NCI-H1092 (cell line): ENCODE results near the gene TESK1.
A peak's percentile ranks its signal among the peaks of the same experiment; 100 is the strongest.

Experiments used
- DNase-seq: peaks from one replicate; lab custom pipeline; 2025; lab: John Stamatoyannopoulos, UW

The TESK1 gene, protein sequence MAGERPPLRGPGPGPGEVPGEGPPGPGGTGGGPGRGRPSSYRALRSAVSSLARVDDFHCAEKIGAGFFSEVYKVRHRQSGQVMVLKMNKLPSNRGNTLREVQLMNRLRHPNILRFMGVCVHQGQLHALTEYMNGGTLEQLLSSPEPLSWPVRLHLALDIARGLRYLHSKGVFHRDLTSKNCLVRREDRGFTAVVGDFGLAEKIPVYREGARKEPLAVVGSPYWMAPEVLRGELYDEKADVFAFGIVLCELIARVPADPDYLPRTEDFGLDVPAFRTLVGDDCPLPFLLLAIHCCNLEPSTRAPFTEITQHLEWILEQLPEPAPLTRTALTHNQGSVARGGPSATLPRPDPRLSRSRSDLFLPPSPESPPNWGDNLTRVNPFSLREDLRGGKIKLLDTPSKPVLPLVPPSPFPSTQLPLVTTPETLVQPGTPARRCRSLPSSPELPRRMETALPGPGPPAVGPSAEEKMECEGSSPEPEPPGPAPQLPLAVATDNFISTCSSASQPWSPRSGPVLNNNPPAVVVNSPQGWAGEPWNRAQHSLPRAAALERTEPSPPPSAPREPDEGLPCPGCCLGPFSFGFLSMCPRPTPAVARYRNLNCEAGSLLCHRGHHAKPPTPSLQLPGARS

DNA sequence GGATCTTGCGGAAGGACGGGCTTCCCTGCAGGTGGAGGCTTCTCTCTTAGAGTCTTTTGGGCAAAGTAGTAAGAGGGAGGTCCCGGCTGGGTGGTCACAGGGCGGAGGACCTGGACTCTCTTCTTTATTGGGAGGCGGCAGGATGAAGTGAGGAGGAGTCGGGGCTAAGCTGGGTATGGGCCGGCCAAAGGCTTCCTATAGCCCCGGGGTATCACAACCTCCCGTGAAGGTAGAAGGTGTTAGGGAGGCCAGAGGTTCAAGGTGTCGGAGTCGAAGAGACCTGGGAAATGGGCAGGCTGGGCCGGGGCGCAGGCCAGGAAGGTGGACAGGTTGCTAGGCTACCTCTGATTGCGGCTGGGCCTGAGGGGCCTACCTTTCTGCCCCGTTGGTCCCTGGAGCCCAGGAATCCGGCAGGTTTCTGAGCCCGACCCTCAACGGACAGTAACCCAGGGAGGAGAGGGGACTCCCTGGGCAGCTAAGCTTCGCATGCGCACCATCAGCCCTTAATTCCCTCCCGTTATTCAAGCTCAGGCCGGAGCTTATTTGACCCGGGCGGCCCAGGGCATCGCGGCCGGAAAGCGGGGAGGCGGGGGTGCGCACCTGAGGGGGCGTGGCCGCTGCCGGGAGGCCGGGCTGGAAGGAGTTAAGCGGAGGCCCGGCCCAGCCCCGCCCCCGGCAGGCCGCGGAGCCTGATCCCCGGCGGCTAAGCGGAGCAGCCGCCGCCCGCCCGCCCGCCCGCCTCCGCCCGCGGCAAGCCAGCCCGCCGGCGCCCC, at the start of gene TESK1:
TESK1 (plus strand) TSS at position 685 of the 773 bp plus-strand sequence. CDS start 358 bp downstream, outside the sequence.
- peak; percentile 55 for DNase-seq

DNA sequence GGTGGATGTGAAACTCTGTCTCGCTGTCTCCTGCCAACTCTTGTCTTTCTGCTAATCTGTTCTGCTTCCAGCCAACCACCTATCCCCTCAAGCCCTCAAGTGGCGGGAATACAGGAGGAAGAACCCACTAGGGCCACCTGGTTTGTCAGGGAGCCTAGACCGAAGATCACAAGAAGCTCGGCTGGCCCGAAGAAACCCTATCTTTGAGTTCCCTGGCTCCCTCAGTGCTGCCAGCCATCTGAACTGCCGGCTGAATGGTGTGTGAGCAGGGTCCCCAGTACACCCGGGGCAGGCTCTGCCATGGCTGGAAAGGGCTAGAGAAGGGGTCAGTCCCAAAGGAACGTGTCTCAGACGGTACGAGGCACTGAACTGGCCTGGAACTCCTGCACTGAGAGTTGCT, 49.2 kb upstream of the TESK1 start:
- no peak for DNase-seq

DNA sequence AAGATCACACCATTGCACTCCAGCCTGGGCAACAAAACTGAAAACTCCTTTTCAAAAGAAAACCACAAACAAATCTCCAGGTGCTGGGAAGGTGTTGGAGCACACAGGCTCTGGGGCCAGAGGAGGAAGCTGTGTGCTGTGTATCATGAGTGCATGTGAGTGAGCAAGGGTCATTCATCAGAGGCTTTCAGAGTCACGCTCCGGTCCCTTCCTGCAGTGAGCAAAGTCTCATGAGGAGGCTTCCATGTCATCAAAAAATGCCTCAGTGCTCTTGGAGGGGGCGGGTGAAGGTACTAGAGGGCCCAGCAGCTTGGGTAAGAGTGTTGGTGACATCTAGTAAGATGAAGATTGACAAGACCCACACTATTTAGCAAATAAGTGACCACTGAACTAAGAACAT, 48.3 kb upstream of the TESK1 start:
- DNase-seq: no peak

DNA sequence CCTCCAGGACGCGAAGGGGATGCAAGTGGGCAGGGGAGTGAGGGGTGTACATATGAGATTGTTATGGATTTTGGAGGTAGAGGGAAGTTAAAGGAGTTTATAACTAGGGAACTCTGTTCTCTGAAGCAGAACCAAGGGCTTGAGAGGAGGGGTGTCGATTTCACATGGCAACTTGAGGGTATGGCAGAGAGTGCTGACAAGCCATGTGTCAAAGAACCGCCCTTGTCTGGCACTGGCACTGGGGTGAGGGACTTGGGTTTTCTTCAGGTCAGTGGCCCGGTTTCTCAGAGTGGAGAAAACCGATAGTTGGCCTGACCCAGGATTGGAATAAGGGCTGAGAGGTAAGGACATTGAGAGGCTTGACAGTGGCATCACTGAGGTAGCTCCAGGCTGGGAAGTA, 47.7 kb upstream of the TESK1 start:
- no peak for DNase-seq

DNA sequence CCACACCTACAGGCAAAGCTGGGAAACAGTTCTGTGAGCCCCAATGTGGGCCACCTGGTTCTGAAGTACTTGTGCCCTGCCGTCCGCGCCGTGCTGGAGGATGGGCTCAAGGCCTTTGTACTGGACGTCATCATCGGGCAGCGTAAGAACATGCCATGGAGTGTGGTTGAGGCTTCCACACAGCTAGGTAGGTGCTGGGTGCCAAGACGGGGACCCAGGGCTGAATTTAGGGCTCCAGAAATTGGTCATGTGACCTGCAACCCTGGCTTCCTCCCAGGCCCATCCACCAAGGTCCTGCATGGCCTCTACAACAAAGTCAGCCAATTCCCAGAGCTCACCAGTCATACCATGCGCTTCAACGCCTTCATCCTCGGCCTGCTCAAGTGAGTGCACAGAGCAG, 46.9 kb upstream of the TESK1 start:
- DNase-seq: no peak

DNA sequence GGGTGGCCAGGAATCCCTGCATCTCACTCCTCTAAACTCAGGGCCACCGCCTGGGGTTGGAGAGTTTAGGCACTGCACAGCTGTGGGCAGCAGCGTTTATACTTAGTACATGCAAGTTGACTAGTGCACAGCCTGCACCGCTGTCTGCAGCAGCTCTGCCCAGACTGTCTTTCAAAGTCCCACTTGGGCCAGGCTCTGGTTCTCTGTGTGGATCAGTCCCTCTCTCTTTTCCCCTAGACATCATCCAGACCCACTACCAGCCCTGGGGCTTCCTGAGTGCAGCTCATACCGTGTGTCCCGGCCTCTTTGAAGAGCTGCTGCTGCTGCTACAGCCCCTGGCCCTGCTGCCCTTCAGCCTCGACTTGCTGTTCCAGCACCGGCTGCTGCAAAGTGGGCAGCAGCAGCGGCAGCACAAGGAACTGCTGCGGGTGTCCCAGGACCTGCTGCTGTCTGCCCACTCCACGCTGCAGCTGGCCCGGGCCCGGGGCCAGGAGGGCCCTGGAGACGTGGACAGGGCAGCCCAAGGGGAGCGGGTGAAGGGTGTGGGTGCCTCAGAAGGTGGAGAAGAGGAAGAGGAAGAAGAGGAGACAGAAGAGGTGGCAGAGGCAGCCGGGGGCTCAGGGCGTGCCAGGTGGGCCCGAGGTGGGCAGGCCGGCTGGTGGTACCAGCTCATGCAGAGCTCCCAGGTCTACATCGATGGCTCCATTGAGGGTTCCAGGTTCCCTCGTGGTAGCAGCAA, 45.1 kb upstream of the TESK1 start:
- DNase-seq: no peak

DNA sequence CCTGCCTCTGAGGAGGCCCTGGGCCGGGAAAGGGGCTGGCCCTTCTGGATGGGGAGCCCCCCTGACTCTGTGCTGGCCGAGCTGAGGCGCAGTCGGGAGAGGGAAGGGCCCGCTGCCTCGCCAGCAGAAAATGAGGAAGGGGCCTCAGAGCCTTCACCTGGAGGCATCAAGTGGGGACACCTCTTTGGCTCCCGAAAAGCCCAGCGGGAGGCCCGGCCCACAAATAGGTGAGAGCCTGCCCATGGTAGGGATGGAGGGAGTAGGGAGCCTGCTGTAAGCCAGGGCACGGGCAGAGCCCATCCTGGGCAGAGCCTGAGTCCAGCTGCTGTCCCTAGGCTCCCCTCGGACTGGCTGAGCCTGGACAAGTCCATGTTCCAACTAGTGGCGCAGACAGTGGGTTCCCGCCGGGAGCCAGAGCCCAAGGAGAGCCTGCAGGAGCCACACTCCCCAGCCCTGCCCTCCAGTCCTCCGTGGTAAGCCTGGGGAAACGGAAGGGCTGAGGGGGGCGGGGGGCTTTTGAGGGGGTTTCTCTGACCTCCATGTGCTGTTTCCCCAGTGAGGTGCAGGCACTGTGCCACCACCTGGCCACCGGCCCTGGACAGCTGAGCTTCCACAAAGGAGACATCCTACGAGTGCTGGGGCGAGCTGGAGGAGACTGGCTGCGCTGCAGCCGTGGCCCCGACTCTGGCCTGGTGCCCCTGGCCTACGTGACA, 44.3 kb upstream of the TESK1 start:
- DNase-seq: no peak

DNA sequence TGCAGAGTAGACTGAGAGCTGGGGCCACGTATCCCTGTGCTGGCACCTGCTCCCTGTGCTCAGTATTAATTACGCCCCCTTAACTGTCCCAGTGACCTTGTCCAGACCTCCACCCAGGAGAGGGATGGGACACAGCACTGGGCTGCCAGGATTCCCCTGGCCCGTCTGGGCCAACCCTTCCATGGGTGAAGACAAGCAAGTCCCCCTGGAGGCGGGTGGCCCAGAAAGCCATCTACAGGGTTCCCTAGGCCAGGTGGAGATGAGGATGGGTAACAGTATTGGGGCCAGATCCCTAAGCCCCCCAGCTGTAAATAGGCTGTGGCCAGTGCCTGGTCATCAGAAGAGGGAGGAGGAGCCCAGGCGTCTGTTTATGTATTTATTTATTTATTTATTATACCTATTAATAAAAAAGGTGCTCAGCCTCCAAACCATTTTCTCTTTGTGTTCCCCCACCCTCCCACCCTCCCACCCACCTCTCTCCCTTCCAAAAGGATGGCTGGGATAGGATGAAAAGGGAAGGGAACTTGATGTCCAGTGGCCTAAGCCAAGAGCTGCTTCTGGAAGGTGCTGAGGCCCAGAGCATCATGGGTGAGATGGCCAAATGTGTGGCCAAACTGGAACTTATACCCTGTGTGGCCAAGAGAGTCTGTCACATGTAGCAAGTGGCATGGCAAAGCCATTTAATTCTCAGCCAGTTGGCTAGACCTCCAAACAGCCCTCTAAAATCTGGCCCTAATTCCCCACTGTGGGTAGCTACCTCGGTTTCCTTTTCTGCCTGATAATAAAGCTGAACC, 43.4 kb upstream of the TESK1 start:
- DNase-seq: no peak

DNA sequence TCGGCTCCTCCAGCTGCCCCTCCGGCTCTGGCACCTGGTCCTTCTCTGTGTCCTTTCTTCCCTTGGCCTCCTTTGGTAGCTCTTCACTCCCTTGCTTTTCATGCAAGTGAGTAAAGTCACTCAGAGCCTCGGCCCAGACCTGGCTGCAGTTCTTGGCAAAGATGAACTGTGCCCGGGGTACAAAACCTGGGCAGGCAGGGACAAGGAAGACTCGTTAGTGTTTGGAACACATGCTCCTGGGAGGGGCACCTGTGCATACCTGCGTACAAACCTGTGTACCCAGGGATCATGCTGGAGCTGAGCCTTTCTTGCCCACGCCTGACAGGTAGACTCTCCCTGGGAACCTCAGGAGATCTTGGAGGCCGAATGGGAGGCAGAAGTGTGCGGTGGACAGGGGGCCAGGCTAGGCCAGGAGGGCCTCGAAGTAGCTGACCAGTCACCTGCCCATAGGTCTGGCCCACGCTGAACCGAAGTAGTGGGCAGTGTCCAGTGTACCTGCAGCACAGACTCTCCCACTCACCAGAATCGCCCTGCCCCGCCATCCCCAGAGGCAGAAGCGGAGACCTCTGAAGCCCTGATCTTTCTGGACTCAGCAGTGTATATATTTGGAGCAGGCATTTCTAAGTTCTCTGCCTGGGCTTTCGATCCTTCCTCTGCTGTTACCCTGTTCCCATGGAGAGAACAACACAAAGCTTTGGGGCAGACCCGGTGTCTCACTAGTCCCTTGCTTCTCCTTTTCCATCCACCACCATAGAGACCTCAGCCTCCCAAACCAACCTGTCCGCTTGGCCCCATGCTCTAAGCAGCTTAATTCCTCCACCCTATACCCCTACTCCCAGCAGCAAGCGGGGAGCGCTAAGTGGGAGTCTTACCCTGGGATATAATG, 41.9 kb upstream of the TESK1 start:
- no peak for DNase-seq

DNA sequence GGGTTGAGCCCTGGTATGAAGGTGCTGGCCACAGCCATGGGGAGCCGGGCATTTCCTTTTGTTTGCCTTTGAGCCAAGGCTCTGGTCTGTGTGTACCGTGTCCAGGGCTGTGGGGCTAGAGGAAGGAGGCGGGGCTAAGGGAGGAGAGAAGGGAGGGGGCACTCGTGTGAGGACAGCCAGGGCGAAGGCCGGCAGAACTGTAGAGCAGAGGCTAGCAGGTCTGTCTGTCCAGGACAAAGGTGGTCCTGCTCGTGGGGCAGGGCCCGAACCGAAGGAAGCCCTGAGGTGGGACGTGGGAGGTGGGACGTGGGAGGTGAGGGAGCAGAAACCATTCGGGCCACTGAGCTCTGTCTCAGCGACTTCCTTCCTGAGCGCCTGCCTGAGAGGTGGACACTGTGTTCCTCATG, 41.3 kb upstream of the TESK1 start:
- no peak for DNase-seq

DNA sequence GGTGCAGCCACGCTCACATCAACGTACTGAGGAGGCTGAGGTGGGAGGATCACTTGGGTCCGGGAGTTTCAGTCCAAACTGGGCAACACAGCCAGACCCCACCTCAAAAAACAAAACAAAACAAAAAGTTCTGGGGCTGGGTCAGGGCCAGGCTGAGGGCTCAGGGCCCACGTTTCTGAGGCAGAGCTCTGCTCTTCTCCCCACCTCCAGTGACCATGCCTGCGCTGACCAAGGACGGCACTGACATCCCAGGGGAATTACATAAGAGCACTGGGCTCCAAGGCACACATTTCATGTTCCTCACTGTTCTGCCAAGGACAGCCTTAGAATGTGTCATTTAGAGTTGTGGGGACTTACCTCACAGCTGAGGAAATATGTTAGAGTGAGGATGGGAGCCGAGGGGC, 40.4 kb upstream of the TESK1 start:
- no peak for DNase-seq

DNA sequence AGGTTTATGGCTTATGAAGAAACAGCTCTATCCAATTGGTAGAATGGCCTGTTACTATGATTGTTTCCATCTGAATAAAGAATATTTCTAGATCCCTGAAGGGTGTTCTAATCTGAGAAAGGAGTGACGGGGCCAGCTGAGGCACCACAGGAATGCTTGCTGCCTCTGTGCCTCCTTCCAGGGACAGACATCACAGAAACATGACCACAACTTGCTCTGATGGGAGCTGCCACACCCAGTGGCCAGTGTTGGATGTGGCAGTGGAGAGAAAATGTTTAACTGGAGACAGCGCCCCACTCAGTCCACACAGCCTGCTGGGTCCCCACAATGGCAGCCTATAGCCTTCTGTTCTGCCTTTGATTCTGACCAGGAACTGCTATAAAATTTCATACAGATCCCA, 38.6 kb upstream of the TESK1 start:
- DNase-seq: no peak

DNA sequence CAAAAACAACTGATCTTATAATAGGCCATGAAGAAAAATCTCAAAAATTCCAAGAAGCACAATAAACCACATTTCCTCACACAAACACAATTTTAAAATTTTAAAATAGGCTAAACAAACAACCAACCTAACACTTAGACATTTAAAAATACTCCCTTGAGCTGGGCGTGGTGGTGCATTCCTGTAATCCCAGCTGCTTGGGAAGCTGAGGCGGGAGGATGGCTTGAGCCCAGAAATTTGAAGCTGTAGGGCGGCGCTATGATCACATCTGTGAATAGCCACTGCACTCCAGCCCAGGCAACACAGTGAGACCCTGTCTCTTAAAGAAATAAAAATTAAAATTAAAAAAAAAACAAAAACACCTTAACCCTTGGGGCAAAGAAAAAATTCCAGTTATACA, 36.9 kb upstream of the TESK1 start:
- no peak for DNase-seq

DNA sequence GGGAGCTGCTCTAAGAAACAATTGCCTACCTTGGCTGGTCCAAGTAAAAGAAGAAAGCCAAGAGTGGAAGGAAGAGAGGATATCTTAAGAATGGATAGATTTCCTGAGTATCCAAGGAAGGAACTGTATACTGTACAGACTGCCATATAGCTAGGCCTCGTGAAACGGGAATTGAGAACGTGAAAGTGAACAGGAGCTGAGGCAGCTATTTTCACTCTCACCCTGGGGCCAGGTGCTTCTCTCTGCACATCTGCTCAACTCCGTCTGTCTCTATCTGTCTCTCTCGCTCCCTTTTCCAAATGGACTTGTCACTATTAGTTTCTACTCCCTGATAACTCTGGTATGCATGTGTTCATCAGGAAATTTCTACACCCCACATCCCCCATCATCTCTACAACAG, 35.9 kb upstream of the TESK1 start:
- no peak for DNase-seq

DNA sequence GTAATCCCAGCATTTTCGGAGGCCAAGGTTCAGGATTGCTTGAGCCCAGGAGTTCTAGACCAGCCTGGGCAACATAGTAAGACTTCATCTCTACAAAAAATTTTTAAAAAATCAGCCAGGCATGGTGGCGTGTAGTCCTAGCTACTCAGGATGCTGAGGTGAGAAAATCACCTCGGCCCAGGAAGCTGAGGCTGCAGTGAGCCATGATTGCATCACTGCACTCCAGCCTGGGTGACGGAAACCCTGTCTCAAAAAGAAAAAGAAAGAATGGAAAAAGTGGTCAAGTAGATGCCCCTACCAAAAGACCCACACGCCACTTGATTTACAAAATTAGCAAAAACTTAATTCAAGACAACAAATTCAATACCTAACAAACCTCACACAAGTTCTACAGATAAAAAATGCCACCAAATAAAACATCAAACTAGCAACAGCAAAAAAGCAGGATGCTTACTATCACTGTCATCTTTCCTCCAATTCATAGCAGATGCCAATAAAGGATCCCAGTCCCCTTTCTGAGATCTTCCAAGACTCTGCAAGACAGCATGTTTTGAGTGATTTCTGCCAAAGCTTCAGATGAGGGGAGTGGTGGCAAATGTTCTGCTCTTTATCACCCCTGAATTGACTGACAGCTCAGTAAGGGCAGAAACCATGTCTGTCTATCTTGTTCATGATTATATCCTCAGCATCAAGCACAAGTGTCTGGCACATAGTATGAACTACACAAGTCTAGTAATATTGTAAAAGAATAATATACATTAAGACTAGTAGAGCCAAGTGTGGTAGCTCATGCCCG, 34.2 kb upstream of the TESK1 start:
- no peak for DNase-seq

DNA sequence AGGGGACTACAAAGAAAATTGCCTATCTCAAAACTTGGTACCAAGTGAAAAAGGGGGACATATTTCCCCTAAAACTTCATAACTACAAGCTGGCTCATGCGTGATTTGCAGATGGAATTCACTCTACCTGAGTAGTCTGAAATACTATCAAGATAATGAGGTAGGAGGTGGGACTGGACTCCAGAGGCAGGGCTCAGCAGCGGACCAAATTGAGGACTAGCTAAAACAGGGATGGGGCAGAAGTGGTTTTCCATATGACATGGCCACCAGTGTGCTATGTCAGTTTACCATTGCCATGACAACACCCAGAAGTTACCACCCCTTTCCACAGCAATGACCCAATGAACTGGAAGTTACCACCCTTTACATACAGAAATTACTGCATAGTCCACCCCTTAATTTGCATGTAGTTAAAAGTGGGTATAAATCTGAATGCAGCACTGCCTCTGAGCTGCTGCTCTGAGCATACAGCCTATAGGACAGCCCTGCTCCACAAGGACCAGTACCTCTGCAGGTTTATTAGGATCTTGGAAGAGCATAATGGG, 30.4 kb upstream of the TESK1 start:
- no peak for DNase-seq

DNA sequence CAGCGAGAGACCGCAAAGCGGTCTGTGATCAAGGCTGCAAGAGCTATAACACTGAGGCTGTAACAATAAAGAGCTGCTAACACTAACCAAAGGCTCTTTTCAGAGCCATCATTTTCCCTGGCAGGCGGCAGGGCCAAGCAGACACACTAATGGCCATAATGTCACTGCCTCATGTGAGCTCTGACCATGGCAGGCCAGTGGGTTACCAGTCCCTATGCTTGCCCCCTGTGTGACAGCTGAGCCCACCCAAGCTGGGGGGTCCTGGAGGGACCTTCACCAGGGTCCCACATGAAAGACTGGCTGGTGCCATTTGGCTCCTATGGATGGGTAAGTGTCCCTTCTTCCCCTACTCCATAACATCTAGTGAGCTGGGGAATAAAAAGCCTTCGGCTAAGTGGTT, 29.6 kb upstream of the TESK1 start:
- no peak for DNase-seq

DNA sequence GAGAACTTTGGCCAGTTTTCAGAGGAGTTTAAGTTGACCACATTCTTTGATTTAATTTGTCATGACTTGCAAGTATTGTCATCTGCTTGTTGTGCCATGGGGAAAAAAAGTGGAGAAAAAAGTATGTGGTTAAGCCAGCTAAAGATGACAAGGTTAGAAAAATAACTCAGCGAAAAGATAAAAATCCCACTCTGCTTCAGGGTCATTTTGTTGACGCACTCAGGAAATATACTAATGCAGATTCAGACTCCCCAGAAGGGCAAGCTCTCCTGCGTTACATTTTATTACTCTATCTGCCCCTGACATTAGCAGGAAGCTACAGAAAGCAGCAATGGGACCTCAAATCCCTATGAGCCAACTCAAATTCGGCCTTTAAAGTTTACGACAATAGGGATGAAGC, 27.6 kb upstream of the TESK1 start:
- no peak for DNase-seq

DNA sequence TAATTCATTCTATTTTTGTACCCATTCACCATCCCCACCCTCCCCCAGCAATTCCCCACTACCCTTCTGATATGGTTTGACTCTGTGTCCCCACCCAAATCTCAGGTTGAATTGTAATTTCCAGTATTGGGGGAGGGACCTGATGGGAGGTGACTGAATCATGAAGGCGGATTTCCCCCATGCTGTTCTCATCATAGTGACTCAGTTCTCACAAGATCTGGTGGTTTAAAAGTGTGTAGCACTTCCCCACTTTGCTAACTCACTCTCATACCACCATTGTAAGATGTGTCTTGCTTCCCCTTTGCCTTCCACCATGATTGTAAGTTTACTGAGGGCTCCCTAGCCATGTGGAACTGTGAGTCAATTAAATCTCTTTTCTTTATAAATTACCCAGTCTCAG, 25.9 kb upstream of the TESK1 start:
- DNase-seq: no peak
